Transverse colon (tissue), 4 donors: ENCODE measurements around the gene RAB9A. TPM values are rescaled to one million over a fixed set of nuclear protein-coding genes. Genes with fewer than 3 reads are reported as not detected.

ENCODE experiments used
- DNase-seq: peaks from one replicate; pipeline ENCODE4 v3.0.0-alpha.2; 2019
- H3K27ac ChIP-seq, 4 donors: fragments of 200-600 bp; sonication (generic); 2 replicates each; pipeline ENCODE4 v1.5.1; 2016 to 2018; ENCODE audit warnings: inconsistent platforms in 4 of 4
- H3K27me3 ChIP-seq: fragments of 200-600 bp; sonication (generic); 2 replicates; pipeline ENCODE4 v1.5.1; 2017; ENCODE audit warnings: inconsistent platforms
- H3K36me3 ChIP-seq, 4 donors: fragments of 200-600 bp; sonication (generic); 2 replicates each; pipeline ENCODE4 v1.5.1; 2017 to 2019; ENCODE audit warnings: inconsistent platforms in 4 of 4
- H3K4me1 ChIP-seq, 4 donors: fragments of 200-600 bp; sonication (generic); 2 replicates each; pipeline ENCODE4 v1.5.1; 2017 to 2020; ENCODE audit warnings: inconsistent platforms in 4 of 4
- H3K4me3 ChIP-seq, 4 donors: fragments of 200-600 bp; sonication (generic); 1 replicate in 1 of 4; 2 replicates in 3 of 4; pipeline versions ENCODE4 v1.5.1 to v1.6.1; 2017 to 2019; ENCODE audit warnings: inconsistent platforms in 4 of 4
- H3K9me3 ChIP-seq, 2 donors: fragments of 200-600 bp; sonication (generic); 2 replicates each; pipeline ENCODE4 v1.5.1; 2017 to 2019; ENCODE audit warnings: inconsistent platforms in 2 of 2
- CTCF ChIP-seq, 5 experiments: fragments of 200-600 bp in 3 of 5; fragments of 450-650 bp in 2 of 5; sonication (generic) in 3 of 5; IDR thresholded peaks; 1 replicate in 2 of 5; 2 replicates in 3 of 5; pipeline ENCODE4 v1.5.1; 2016 to 2017; ENCODE audit warnings: antibody characterized with exemption in 5 of 5, inconsistent platforms in 3 of 5, mild to moderate bottlenecking in 2 of 5, moderate library complexity in 1 of 5
- EP300 ChIP-seq: sonication (generic); formaldehyde crosslinking; IDR thresholded peaks from one replicate; pipeline ENCODE4 v1.6.1; 2017; ENCODE audit warnings: antibody characterized with exemption, low read depth
- POLR2A ChIP-seq: fragments of 450-650 bp; IDR thresholded peaks from one replicate; pipeline ENCODE4 v1.6.1; 2016; ENCODE audit warnings: antibody characterized with exemption, mild to moderate bottlenecking, moderate library complexity
- POLR2AphosphoS5 ChIP-seq, 3 donors: sonication (generic); formaldehyde crosslinking; IDR thresholded peaks; one replicate each; pipeline ENCODE4 v1.6.1; 2016; ENCODE audit warnings: antibody characterized with exemption in 3 of 3
- WGBS, 2 donors: methylation state at CpG; one replicate each; pipeline ENCODE4 v1.1.5; 2018; ENCODE audit warnings: low coverage in 1 of 2; 5-methylcytosine and 5-hydroxymethylcytosine counted together
- in situ Hi-C, 4 donors: fragments of 200-750 bp; cut with MboI; loops; one replicate each; pipeline versions ENCODE4 v1.15.0 to v1.15.1; 2017; ENCODE audit warnings: low sequenced_read_pairs in 3 of 4, low pct_ligation_motif_present in 1 of 4, low pct_unique_long_range_greater_than_20kb in 1 of 4
- intact Hi-C: fragments of 100-400 bp; cut with DNase I; formaldehyde crosslinking; loops from one replicate; pipeline ENCODE4 v1.15.1; 2023; ENCODE audit warnings: low total_unique reads
- total RNA-seq, 4 donors: library from RNA; depleted of rRNA; stranded (reverse); fragments of >200 nt; gene quantifications; one replicate each; pipeline ENCODE4 v1.1.0, GENCODE V29; 2016

RAB9A gene
- total RNA-seq, 4 donors from 2014 or later, result 4.8 to 34.7 (median 17.0) TPM

GRCh38 chrX:13652287-13652793 lies 36.6 kb upstream of the RAB9A start:
- H3K27ac ChIP-seq, result peak overlapping the region; percentile 86 to 98 (median 94)
- WGBS, 2 donors, result 8 to 36% methylated on average over 4 to 7 of the region's 7 CpGs
- H3K27me3 ChIP-seq, result no peaks in the 10 kb centered on the region
- peaks cover 0 to 13% (median 7%) of the 10 kb centered on the region in 4 donors for H3K4me1 ChIP-seq
- no peak for DNase-seq
- no peaks in the 10 kb centered on the region for H3K9me3 ChIP-seq
- intact Hi-C loops, result no loop called here
- in situ Hi-C loops, result loop anchor here (5.0 to 25.0 kb wide), 5 partner anchors 82 to 690 kb away; partner anchors contain the start of genes GEMIN8 (in 2 of the 4), OFD1 (in 1 of the 4) and TRAPPC2 (in 1 of the 4)
- H3K4me3 ChIP-seq, result peak overlapping the region in 3 of 4 donors; percentile 26 to 66 (median 49)
- no peaks in the 10 kb centered on the region for H3K36me3 ChIP-seq
- no peak for TF ChIP-seq CTCF (IDR thresholded peaks at IDR 0.05)
- no peak for TF ChIP-seq POLR2A
- no peak for TF ChIP-seq POLR2AphosphoS5 (IDR thresholded peaks at IDR 0.05)
- TF ChIP-seq EP300, result no peak

GRCh38 chrX:13652850-13653693 lies 35.9 kb upstream of the RAB9A start, which contains the start of gene TCEANC:
TSS of gene TCEANC (plus strand) at chrX:13653141. CDS start at chrX:13662509, 9,368 bp downstream.
- 0 to 16% methylated on average over 1 to 41 of the region's 54 CpGs for WGBS, 2 donors
- peak within 1 kb of the TSS; percentile 86 to 98 (median 94) for H3K27ac ChIP-seq
- H3K4me3 ChIP-seq, result peak within 1 kb of the TSS; percentile 41 to 66 (median 54)
- H3K9me3 ChIP-seq, result no peaks in the 10 kb centered on the region
- H3K27me3 ChIP-seq, result no peaks in the 10 kb centered on the region
- peaks cover 0 to 13% (median 7%) of the 10 kb centered on the region in 4 donors for H3K4me1 ChIP-seq
- intact Hi-C loops, result no loop called here
- in situ Hi-C loops, result loop anchor here (5.0 to 25.0 kb wide), 5 partner anchors 82 to 691 kb away; partner anchors contain the start of genes GEMIN8 (in 2 of the 4), OFD1 (in 1 of the 4) and TRAPPC2 (in 1 of the 4)
- no peaks in the 10 kb centered on the region for H3K36me3 ChIP-seq
- peak; percentile 97 for DNase-seq
- peak; percentile 54 to 84 (median 83) for TF ChIP-seq POLR2AphosphoS5 (IDR thresholded peaks at IDR 0.05)
- TF ChIP-seq CTCF (IDR thresholded peaks at IDR 0.05), result no peak
- no peak for TF ChIP-seq EP300
- TF ChIP-seq POLR2A, result peak; percentile 77

GRCh38 chrX:13654116-13654515 lies 34.8 kb upstream of the RAB9A start:
- Histone ChIP-seq H3K4me3 (peak overlapping the region in 1 of 4 donors; percentile 66), H3K9me3 (no peaks in the 10 kb centered on the region), H3K36me3 (no peaks in the 10 kb centered on the region), H3K4me1 (peaks cover 0 to 17% (median 7%) of the 10 kb centered on the region in 4 donors), H3K27ac (peak overlapping the region; percentile 86 to 98 (median 94)), H3K27me3 (no peaks in the 10 kb centered on the region)
- no peak for TF ChIP-seq EP300
- TF ChIP-seq CTCF (IDR thresholded peaks at IDR 0.05), result no peak
- no peak for TF ChIP-seq POLR2AphosphoS5 (IDR thresholded peaks at IDR 0.05)
- no peak for TF ChIP-seq POLR2A
- in situ Hi-C loops, result loop anchor here (5.0 to 25.0 kb wide), 5 partner anchors 81 to 692 kb away; partner anchors contain the start of genes GEMIN8 (in 2 of the 4), OFD1 (in 1 of the 4) and TRAPPC2 (in 1 of the 4)
- intact Hi-C loops, result no loop called here
- DNase-seq, result no peak

DNA sequence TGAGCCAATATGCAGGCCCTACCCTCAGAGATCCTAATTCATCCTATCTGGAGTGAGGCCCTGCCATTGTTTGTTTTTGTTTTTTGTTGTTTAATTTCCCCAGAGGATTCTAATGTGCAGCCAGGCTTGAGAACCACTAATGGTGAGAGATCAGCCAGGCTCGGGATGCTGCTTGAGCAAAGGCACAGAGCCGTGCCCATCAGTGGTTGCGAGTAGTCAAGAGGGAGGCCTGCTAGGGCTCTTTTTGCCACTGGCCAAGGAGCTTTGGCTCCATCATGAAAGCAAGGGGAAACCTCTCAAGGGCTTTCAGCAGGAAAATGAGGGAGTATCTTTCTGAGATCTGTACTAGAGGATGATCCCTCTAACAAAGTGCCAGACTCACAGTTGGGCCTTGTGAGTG lies 33.3 kb upstream of the RAB9A start:
- DNase-seq, result no peak
- Histone ChIP-seq H3K27me3 (no peaks in the 10 kb centered on the region), H3K4me3 (no peak overlapping the region), H3K27ac (no peak overlapping the region), H3K9me3 (no peaks in the 10 kb centered on the region), H3K4me1 (peaks cover 0 to 18% (median 7%) of the 10 kb centered on the region in 4 donors), H3K36me3 (no peaks in the 10 kb centered on the region)
- TF ChIP-seq CTCF (IDR thresholded peaks at IDR 0.05) (no peak), POLR2A (no peak), EP300 (no peak), POLR2AphosphoS5 (IDR thresholded peaks at IDR 0.05) (no peak)
- intact Hi-C loops, result no loop called here
- in situ Hi-C loops, result loop anchor here (10.0 to 25.0 kb wide), 4 partner anchors 79 to 693 kb away; partner anchors contain the start of genes GEMIN8 (in 1 of the 4), OFD1 (in 1 of the 4) and TRAPPC2 (in 1 of the 4)
- 80% methylated on average over 3 of the region's 3 CpGs; no CpG with 5 or more reads in 1 of the 2 donors for WGBS, 2 donors
